ENCODE data around the gene RNF152. TPM values are rescaled to one million over a fixed set of nuclear protein-coding genes. Genes with fewer than 3 reads are reported as not detected.
A peak's percentile ranks its signal among the peaks of the same experiment; 100 is the strongest.

The RNF152 gene
- total RNA-seq, 1 donor, result 12.8 TPM

DNA sequence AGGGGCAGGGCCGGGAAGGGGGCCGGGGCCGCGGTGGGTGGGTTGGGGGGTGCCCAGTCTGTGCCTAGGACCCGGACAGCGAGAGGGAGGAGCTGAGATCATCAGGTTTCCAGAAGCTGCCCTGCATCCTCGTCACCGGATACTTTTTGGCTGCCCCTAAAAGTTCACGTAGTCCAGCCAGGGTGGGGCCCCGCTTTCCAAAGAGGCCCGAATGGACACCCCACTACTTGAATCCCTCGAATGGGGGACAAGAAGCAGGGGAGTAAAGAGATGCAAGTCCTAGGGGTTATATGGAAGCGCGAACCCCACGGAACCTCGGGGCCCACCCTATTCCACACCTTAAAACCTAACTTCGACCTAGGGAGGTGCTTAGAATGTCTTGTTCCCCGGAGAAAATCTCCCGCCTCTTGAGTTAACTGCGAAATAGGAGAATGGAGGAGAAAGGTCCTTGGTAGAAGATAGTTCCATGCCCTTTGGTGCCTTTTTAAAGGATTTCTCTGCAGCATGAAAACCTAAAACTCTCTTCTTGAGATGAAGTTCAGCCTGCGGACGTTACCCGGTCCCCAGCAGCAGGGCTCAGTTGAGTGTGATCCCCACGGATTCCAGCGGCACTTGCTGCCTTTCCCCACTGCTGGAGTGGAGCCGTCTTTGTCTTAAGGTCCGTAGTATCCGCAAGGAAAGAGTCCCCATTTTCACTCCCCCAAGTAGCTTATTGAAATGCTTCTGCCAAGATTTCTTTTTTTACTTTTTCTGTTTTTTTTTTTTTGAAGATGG lies 2.1 kb upstream of the RNF152 start:
- DNase-seq (ENCODE audit: low read depth), result no peak
- TF ChIP-seq, protein P1, sequence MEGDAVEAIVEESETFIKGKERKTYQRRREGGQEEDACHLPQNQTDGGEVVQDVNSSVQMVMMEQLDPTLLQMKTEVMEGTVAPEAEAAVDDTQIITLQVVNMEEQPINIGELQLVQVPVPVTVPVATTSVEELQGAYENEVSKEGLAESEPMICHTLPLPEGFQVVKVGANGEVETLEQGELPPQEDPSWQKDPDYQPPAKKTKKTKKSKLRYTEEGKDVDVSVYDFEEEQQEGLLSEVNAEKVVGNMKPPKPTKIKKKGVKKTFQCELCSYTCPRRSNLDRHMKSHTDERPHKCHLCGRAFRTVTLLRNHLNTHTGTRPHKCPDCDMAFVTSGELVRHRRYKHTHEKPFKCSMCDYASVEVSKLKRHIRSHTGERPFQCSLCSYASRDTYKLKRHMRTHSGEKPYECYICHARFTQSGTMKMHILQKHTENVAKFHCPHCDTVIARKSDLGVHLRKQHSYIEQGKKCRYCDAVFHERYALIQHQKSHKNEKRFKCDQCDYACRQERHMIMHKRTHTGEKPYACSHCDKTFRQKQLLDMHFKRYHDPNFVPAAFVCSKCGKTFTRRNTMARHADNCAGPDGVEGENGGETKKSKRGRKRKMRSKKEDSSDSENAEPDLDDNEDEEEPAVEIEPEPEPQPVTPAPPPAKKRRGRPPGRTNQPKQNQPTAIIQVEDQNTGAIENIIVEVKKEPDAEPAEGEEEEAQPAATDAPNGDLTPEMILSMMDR (IDR thresholded peaks at IDR 0.05; ENCODE audit: insufficient read depth, low read length), result no peak
- H3K4me3 ChIP-seq (ENCODE audit: low read depth, low read length), result peak overlapping the region; percentile 87

DNA sequence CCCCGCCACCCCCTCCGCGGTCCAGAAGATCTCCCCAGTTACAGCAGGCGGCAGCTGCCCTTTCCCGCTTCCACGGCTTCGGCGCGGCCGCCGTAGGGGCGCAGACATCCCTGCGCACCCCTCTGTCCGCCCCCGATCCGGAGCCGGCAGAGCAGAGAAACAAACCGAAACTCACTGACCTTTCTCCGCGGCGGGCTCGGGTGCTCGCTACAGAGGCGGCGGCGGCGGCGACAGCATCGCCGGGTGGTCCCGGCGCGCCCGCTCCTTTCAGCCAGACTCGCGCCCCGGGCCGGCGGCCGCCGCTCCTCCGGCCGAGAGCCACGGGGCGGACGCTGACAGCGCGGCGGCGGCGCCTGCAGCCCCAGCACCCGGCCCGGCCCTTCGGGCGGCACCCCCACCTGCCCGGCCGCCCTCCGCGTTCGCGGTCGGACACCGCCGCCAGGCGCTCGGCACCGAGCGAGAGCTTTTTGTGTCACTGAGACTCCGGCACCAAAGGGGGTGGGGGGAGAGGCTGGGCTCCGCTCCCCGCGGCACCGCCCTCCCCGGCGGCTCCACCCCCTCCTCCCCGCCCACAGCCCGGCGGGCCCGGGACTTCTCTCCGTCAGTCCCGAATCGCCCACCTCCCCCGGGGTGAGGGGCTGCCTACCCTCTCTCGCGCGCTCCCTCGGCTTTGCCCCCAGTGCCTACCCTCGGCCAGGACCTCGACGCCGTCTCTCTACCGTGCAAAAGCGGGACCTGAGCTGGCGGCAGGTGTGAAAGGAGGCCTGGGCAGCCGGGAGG lies 1.4 kb upstream of the RNF152 start:
- TF ChIP-seq, protein P1 (IDR thresholded peaks at IDR 0.05; ENCODE audit: insufficient read depth, low read length), result peak; percentile 17
- peak overlapping the region; percentile 87 for H3K4me3 ChIP-seq (ENCODE audit: low read depth, low read length)
- peak; percentile 61 for DNase-seq (ENCODE audit: low read depth)

DNA sequence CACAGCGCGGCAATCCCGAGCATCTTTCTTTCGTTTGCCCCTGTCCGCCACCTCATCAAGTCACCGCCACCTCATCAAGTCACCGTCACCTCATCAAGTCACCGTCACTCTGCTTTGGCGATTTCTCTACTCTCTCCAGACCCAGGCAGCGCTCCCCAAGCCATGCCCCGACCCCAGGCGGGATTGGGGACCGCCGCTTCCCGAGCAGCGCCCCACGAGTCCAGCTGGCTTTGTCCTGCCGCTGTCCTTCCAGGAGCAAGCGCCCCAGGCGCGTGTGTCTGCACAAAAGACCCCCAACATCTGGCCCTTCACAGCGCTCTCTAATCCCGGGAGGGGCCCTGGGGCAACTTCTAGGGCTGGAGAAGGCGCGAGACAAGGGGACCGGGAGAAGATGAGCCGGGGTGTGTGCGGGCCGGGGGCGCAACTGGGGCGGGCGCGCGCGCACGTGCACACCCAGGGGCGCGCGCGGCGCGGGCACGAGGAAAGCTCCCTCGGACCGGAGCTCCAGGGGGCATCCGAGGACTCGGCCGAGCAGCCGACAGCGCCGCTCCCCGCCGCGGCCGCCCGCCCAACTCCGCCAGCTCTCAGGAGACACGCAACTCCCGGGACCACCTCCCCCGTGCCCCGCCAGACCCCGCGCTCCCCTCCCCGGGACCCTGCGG lies 633 bp upstream of the RNF152 start:
- TF ChIP-seq, protein P1 (IDR thresholded peaks at IDR 0.05; ENCODE audit: insufficient read depth, low read length), result no peak
- peak; percentile 34 for DNase-seq (ENCODE audit: low read depth)
- peak overlapping the region; percentile 87 for H3K4me3 ChIP-seq (ENCODE audit: low read depth, low read length)

DNA sequence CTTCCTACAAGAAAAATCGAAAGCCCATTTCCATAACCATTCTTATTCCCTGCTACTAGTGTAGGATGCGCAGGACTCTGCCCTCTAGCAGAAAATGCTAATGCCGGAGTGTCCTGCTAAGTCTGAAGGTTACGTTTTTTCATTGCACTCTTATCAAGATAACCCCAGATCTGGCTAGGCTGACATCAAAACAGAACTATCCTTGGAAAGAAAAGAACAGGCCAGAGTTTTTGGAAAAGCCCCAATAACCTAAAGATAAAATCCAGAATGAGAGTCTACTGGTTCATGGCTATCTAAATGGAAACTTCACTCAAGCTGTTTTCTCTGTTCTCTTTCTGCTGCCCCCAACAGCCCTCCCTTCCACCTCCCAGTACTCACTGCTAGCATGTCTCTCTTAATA lies 913 bp downstream of the RNF152 start:
- H3K4me3 ChIP-seq (ENCODE audit: low read depth, low read length), result no peak overlapping the region
- TF ChIP-seq, protein P1 (IDR thresholded peaks at IDR 0.05; ENCODE audit: insufficient read depth, low read length), result no peak
- no peak for DNase-seq (ENCODE audit: low read depth)

DNA sequence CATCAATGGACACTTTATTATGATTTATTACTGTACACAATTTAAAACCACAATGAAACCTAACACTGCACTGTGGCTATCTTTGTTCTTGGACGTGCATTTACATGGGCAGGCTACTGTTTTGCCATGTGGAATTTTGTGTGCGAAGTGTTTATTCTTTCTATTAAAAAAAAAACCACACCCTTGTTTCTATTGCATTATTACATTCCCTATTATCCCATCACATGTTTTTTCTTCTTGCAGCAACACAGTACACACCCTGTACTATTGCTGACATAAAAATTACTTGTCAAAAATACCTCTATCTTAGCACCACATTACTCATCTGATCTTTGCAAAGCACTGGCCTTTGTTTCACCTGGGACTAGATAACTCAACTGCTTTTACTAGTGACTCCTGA lies 1.5 kb downstream of the RNF152 start:
- H3K4me3 ChIP-seq (ENCODE audit: low read depth, low read length), result no peak overlapping the region
- TF ChIP-seq, protein P1 (IDR thresholded peaks at IDR 0.05; ENCODE audit: insufficient read depth, low read length), result no peak
- peak; percentile 24 for DNase-seq (ENCODE audit: low read depth)

DNA sequence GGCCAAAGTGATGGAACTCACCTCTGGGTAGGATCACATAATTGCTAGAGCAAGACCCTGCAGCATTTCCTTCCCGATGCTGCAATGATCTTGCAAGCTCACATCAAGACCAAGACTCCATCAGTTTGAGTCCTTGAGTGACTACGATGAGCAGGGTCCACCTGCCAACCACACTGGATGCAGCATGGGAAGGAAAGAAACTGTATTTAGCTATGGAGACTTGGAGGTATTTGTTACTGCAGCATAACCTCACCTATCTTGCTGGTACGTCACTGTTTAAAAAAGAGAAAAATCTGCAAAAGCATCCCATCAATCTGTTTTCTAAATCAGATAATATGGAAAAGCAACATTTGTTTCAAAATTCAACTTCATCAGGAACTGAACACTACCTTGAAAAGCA lies 2.5 kb downstream of the RNF152 start:
- no peak for DNase-seq (ENCODE audit: low read depth)
- TF ChIP-seq, protein P1 (IDR thresholded peaks at IDR 0.05; ENCODE audit: insufficient read depth, low read length), result no peak
- H3K4me3 ChIP-seq (ENCODE audit: low read depth, low read length), result no peak overlapping the region

All from fibroblast of the aortic adventitia (primary cell).